HepG2 (cell line): Measurements from ENCODE around the gene PLXND1. TPM values are rescaled to one million over a fixed set of nuclear protein-coding genes. Genes with fewer than 3 reads are reported as not detected.
A peak's percentile ranks its signal among the peaks of the same experiment; 100 is the strongest.

Experiments used
- ATAC-seq: fragments of 200-7000 bp; cut with Tn5 transposase; 3 replicates; pipeline ENCODE4 v1.9.1; 2020; ENCODE audit warnings: mild to moderate bottlenecking, moderate library complexity
- BruUV-seq: library from RNA; stranded (reverse); fragments of 400-500 nt; replicated peaks from 2 replicates; lab custom pipeline; 2021; lab: Mats Ljungman, UMichigan
- CTCF ChIA-PET: fragments of 300-600 bp; formaldehyde crosslinking; extraction: SDS; loops from one replicate; lab custom pipeline; 2021; ENCODE audit warnings: low total read pairs, inconsistent platforms, low intra/inter-chr PET ratio; lab: Yijun Ruan, JAX
- POLR2A ChIA-PET: fragments of 350-600 bp; sonication (Branson Sonifier 250); formaldehyde crosslinking; loops from one replicate; lab custom pipeline; 2020; ENCODE audit warnings: antibody characterized with exemption, inconsistent platforms; lab: Yijun Ruan, JAX
- DNase-seq: peaks from one replicate; pipeline ENCODE4 v3.0.0-alpha.2; 2015; ENCODE audit warnings: low spot score
- FAIRE-seq: peaks from 3 replicates; lab custom pipeline; 2011; peaks lifted over from hg19 to GRCh38; lab: Jason Lieb, UNC
- H2AFZ ChIP-seq: one replicate; pipeline ENCODE4 v1.6.1; 2011; ENCODE audit warnings: low read length, inconsistent platforms
- H3K27ac ChIP-seq: fragments of 300-600 bp; 3 replicates; pipeline ENCODE4 v1.8.0; 2011; ENCODE audit warnings: mixed run types, mild to moderate bottlenecking, mixed read lengths, low read length, inconsistent platforms; ENCODE audit not compliant: insufficient read depth; ENCODE audit errors: extremely low read length
- H3K27me3 ChIP-seq, 2 experiments: fragments of 200-600 bp in 1 of 2; 2 replicates in 1 of 2; 3 replicates in 1 of 2; pipeline versions ENCODE4 v1.6.0 to v1.8.0; 2011; ENCODE audit warnings: low read length in 2 of 2, mild to moderate bottlenecking in 2 of 2, moderate library complexity in 2 of 2, inconsistent platforms in 1 of 2; ENCODE audit not compliant: insufficient read depth in 2 of 2, control insufficient read depth in 1 of 2
- H3K36me3 ChIP-seq, 2 experiments: fragments of 200-600 bp in 1 of 2; replicated peaks in 1 of 2; 2 replicates in 1 of 2; 3 replicates in 1 of 2; pipeline versions ENCODE4 v1.5.1 to v1.8.0; 2011; ENCODE audit warnings: low read length in 2 of 2, inconsistent platforms in 1 of 2; ENCODE audit not compliant: insufficient read depth in 2 of 2, control insufficient read depth in 1 of 2
- H3K4me1 ChIP-seq: 2 replicates; pipeline ENCODE4 v1.5.1; 2012; ENCODE audit warnings: low read length, inconsistent platforms; ENCODE audit not compliant: insufficient read depth
- H3K4me2 ChIP-seq: 2 replicates; pipeline ENCODE4 v1.6.0; 2011; ENCODE audit warnings: low read depth, low read length, inconsistent platforms
- H3K4me3 ChIP-seq, 3 experiments: fragments of 200-600 bp in 1 of 3; sonication (generic), shearing (Covaris generic) in 1 of 3; replicated peaks in 1 of 3; 2 replicates each; pipeline ENCODE4 v1.5.1; 2011 to 2016; ENCODE audit warnings: low read length in 3 of 3, inconsistent platforms in 2 of 3, low read depth in 2 of 3, mild to moderate bottlenecking in 2 of 3, control low read depth in 1 of 3, mixed read lengths in 1 of 3; ENCODE audit not compliant: insufficient read depth in 1 of 3
- H3K79me2 ChIP-seq: one replicate; pipeline ENCODE4 v1.6.1; 2011; ENCODE audit warnings: low read length, inconsistent platforms; ENCODE audit not compliant: insufficient read depth
- H3K9ac ChIP-seq: 2 replicates; pipeline ENCODE4 v1.6.0; 2011; ENCODE audit warnings: mild to moderate bottlenecking, low read depth, low read length, inconsistent platforms; ENCODE audit not compliant: insufficient read depth
- H3K9me3 ChIP-seq: 2 replicates; pipeline ENCODE4 v1.5.1; 2012; ENCODE audit warnings: mild to moderate bottlenecking, low read length
- H4K20me1 ChIP-seq: 2 replicates; pipeline ENCODE4 v1.6.0; 2011; ENCODE audit warnings: inconsistent platforms, mild to moderate bottlenecking, low read length, moderate library complexity; ENCODE audit not compliant: insufficient read depth
- BHLHE40 ChIP-seq: IDR thresholded peaks from 2 replicates; pipeline ENCODE4 v1.6.1; 2011; ENCODE audit warnings: low read length, improper control_type of control experiment
- HNRNPK ChIP-seq: fragments of 200-400 bp; formaldehyde crosslinking; IDR thresholded peaks from 2 replicates; pipeline ENCODE4 v1.6.1; 2018; ENCODE audit warnings: low read length, low read depth, moderate library complexity, mild to moderate bottlenecking; ENCODE audit not compliant: poor library complexity, severe bottlenecking
- KAT7 ChIP-seq: IDR thresholded peaks from 2 replicates; pipeline ENCODE4 v1.6.1; 2018; ENCODE audit warnings: borderline replicate concordance, missing compliant biosample characterization
- MBNL3 ChIP-seq: fragments of 250-450 bp; sonication (Bioruptor Pico); conservative IDR thresholded peaks from 2 replicates; pipeline ENCODE4 v1.8.0; 2022; ENCODE audit warnings: mild to moderate bottlenecking, inconsistent platforms
- SMARCC2 ChIP-seq: fragments of 450-650 bp; IDR thresholded peaks from 2 replicates; pipeline ENCODE4 v1.6.1; 2017; ENCODE audit warnings: antibody characterized with exemption, mild to moderate bottlenecking
- SP140L ChIP-seq: sonication (generic); formaldehyde crosslinking; IDR thresholded peaks from 2 replicates; pipeline ENCODE4 v1.4.0; 2020; ENCODE audit warnings: missing genetic modification reagents, borderline replicate concordance
- XBP1 ChIP-seq: sonication (generic); formaldehyde crosslinking; IDR thresholded peaks from 2 replicates; pipeline ENCODE4 v1.5.0; 2020; ENCODE audit warnings: missing genetic modification reagents
- ZBTB21 ChIP-seq: sonication (generic); formaldehyde crosslinking; IDR thresholded peaks from 2 replicates; pipeline ENCODE4 v1.4.0; 2020; ENCODE audit warnings: missing genetic modification reagents
- ZIK1 ChIP-seq: sonication (generic); formaldehyde crosslinking; IDR thresholded peaks from 2 replicates; pipeline ENCODE4 v1.5.0; 2020; ENCODE audit warnings: mild to moderate bottlenecking, low read depth, missing genetic modification reagents, borderline replicate concordance
- ZKSCAN1 ChIP-seq: fragments of 150-350 bp; IDR thresholded peaks from 2 replicates; pipeline ENCODE4 v1.6.1; 2014; ENCODE audit warnings: low read length
- ZNF607 ChIP-seq: sonication (generic); formaldehyde crosslinking; IDR thresholded peaks from 2 replicates; pipeline ENCODE4 v1.5.1; 2020; ENCODE audit warnings: missing genetic modification reagents, mild to moderate bottlenecking, borderline replicate concordance
- ZNF615 ChIP-seq: sonication (generic); formaldehyde crosslinking; IDR thresholded peaks from 2 replicates; pipeline ENCODE4 v1.5.0; 2020; ENCODE audit warnings: mild to moderate bottlenecking, missing genetic modification reagents, borderline replicate concordance
- ZNF709 ChIP-seq: sonication (generic); formaldehyde crosslinking; IDR thresholded peaks from 2 replicates; pipeline ENCODE4 v1.5.0; 2020; ENCODE audit warnings: mild to moderate bottlenecking, missing genetic modification reagents
- ZNF780A ChIP-seq: sonication (generic); formaldehyde crosslinking; IDR thresholded peaks from 2 replicates; pipeline ENCODE4 v1.8.0; 2022; ENCODE audit warnings: mild to moderate bottlenecking, missing genetic modification reagents, moderate library complexity
- WGBS: methylation state at CpG from one replicate; pipeline ENCODE4 v1.1.6; 2017; ENCODE audit warnings: low lambda C conversion rate; 5-methylcytosine and 5-hydroxymethylcytosine counted together
- in situ Hi-C: cut with HindIII; loops from 2 replicates; pipeline ENCODE4 v1.10.0; 2017; ENCODE audit warnings: low pct_unique_long_range_greater_than_20kb; ENCODE audit not compliant: extremely low pct_ligation_motif_present
- intact Hi-C: fragments of 100-400 bp; cut with micrococcal nuclease; formaldehyde crosslinking; loops from one replicate; pipeline ENCODE4 v1.10.0; 2022; ENCODE audit not compliant: unreplicated experiment
- polyA plus RNA-seq, 8 experiments: library from polyadenylated mRNA; depleted of rRNA in 3 of 8; stranded (reverse) in 7 of 8; unstranded in 1 of 8; fragments of >200 nt; fragmentation: Illumina TruSeq in 4 of 8; extraction: Trizol in 4 of 8; gene quantifications; 2 replicates each; pipeline versions ENCODE4 v1.2.1 to v1.2.3, GENCODE V29; 2011 to 2016; ENCODE audit warnings: low read depth in 4 of 8, missing spikeins in 1 of 8, mixed read lengths in 1 of 8; ENCODE audit not compliant: insufficient read depth in 1 of 8
- total RNA-seq, 5 experiments: library from RNA; depleted of rRNA; stranded (reverse); fragments of >200 nt; fragmentation: Illumina TruSeq; extraction: Trizol; gene quantifications; 2 replicates each; pipeline ENCODE4 v1.2.3, GENCODE V29; 2016; ENCODE audit warnings: low read depth in 1 of 5
- TF ChIP-seq, protein P1 (sequence below): sonication (generic); formaldehyde crosslinking; IDR thresholded peaks from 2 replicates; pipeline ENCODE4 v1.5.1; 2020; ENCODE audit warnings: mild to moderate bottlenecking, missing genetic modification reagents, moderate library complexity
- TF ChIP-seq, protein P2 (sequence below): sonication (generic); formaldehyde crosslinking; IDR thresholded peaks from 2 replicates; pipeline ENCODE4 v1.5.0; 2020; ENCODE audit warnings: missing genetic modification reagents

The PLXND1 gene
- total and polyA plus RNA-seq, 2 of the 13 experiments (the other 11 are each of a cell fraction or from before 2014, with no cell fraction given) = 15.9 to 42.0 TPM

DNA sequence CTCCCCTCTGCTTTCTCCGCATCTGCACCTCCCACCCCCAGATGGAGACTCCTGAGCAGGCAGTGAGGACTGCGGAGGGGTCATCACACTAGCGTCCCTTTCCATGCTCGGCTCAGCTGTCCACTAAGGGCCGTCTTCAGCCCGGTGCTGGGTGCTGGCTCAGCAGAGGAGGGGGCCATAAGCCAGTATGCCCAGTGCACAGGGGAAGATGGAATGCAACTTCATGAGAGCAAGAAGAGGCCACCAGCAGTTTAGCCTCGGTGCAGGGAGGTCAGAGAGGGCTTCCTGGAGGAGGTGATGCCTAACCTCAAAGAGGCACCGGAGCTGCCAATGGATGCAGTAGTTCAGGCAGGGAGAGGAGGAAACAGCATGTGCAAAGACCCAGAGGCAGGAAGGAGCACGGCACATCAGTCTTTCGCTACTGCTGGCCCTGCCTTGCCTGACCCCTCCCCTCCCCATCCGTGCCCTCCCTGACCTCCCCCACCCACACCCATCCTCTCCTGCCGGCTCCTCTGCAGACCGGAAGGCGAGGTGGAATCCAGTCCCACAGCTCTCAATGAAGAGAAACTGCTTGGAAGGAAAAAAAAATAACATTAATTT is 15.2 kb upstream of the PLXND1 start (continued):
- TF ChIP-seq ZKSCAN1 (no peak), ZNF780A (no peak), KAT7 (CRISPR knock-in tag) (no peak), SMARCC2 (no peak), SP140L (CRISPR knock-in tag) (no peak)
- TF ChIP-seq, protein P1, sequence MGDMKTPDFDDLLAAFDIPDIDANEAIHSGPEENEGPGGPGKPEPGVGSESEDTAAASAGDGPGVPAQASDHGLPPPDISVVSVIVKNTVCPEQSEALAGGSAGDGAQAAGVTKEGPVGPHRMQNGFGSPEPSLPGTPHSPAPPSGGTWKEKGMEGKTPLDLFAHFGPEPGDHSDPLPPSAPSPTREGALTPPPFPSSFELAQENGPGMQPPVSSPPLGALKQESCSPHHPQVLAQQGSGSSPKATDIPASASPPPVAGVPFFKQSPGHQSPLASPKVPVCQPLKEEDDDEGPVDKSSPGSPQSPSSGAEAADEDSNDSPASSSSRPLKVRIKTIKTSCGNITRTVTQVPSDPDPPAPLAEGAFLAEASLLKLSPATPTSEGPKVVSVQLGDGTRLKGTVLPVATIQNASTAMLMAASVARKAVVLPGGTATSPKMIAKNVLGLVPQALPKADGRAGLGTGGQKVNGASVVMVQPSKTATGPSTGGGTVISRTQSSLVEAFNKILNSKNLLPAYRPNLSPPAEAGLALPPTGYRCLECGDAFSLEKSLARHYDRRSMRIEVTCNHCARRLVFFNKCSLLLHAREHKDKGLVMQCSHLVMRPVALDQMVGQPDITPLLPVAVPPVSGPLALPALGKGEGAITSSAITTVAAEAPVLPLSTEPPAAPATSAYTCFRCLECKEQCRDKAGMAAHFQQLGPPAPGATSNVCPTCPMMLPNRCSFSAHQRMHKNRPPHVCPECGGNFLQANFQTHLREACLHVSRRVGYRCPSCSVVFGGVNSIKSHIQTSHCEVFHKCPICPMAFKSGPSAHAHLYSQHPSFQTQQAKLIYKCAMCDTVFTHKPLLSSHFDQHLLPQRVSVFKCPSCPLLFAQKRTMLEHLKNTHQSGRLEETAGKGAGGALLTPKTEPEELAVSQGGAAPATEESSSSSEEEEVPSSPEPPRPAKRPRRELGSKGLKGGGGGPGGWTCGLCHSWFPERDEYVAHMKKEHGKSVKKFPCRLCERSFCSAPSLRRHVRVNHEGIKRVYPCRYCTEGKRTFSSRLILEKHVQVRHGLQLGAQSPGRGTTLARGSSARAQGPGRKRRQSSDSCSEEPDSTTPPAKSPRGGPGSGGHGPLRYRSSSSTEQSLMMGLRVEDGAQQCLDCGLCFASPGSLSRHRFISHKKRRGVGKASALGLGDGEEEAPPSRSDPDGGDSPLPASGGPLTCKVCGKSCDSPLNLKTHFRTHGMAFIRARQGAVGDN (CRISPR knock-in tag) = no peak; the same call in 1 of the 2 replicates

DNA sequence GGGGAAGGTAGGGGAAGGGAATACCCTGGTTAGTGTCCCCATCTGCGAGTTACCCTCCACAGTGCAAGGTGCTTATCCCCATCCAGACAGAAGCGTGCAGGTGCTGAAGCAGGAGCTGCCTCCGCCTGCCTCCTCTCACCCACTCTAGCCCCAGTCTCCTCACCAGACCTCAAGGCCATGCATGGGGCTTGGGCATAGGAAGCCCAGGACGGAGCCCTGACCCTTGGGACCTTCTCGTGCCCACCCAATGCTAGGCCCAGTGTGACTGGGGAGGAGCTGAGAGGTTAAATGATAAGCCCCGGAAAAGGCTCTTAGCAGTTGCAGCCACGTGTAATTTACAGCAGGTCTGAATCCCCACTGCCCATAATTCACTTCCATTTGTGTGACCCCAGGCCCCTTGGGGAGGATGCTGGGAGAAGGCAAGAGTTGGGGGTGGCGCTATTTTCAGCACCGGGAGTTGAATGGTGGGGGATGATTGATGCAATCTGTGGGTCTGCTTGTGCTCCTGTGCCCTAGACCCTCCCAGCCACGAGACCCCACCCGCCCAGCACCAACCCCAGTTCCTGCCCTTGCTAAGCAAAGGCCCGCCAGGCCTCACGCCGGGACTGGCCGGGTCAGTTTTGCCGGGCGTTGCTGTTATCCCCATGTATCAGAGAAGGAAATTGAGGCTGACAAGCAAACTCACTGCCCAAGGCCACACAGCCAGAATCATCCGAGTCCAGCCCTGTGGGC is 14.5 kb upstream of the PLXND1 start:
- Histone ChIP-seq H3K4me1 (peaks cover 90% of the 10 kb centered on the region), H3K9ac (no peak overlapping the region), H4K20me1 (no peaks in the 10 kb centered on the region), H3K9me3 (no peaks in the 10 kb centered on the region), H3K27me3 (no peaks in the 10 kb centered on the region; a peak in 1 of 5 replicates), H2AFZ (no peak overlapping the region), H3K79me2 (no peaks in the 10 kb centered on the region), H3K27ac (no peak overlapping the region), H3K4me2 (peak overlapping the region; percentile 54), H3K36me3 (no peaks in the 10 kb centered on the region), H3K4me3 (peak overlapping the region in 1 of 3 experiments; percentile 30; a peak in 1 of 6 replicates)
- CTCF ChIA-PET = no interaction called here
- ATAC-seq (no peak), DNase-seq (no peak), FAIRE-seq (no peak)
- BruUV-seq = no TSS peak
- intact Hi-C loops = loop anchor here (10.0 kb wide), 1 partner anchor 236 kb away; no protein-coding TSS in a partner anchor
- in situ Hi-C loops = no loop called here
- POLR2A ChIA-PET = no interaction called here
- 51% methylated on average over 7 of the region's 18 CpGs for WGBS
- no peak for TF ChIP-seq XBP1 (CRISPR knock-in tag)
- TF ChIP-seq BHLHE40 = no peak
- no peak for TF ChIP-seq ZNF615 (CRISPR knock-in tag)
- TF ChIP-seq HNRNPK = no peak
- no peak for TF ChIP-seq ZNF709 (CRISPR knock-in tag)
- TF ChIP-seq ZIK1 = no peak
- TF ChIP-seq MBNL3 (CRISPR knock-in tag) = no peak
- TF ChIP-seq ZBTB21 (CRISPR knock-in tag) = no peak
- TF ChIP-seq, protein P2, sequence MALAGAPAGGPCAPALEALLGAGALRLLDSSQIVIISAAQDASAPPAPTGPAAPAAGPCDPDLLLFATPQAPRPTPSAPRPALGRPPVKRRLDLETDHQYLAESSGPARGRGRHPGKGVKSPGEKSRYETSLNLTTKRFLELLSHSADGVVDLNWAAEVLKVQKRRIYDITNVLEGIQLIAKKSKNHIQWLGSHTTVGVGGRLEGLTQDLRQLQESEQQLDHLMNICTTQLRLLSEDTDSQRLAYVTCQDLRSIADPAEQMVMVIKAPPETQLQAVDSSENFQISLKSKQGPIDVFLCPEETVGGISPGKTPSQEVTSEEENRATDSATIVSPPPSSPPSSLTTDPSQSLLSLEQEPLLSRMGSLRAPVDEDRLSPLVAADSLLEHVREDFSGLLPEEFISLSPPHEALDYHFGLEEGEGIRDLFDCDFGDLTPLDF (CRISPR knock-in tag) = no peak
- TF ChIP-seq ZNF607 (CRISPR knock-in tag) = no peak
- TF ChIP-seq ZKSCAN1 = no peak
